Mucosa of descending colon (tissue), 3 donors: Measurements from ENCODE around the gene CD53. TPM values are rescaled to one million over a fixed set of nuclear protein-coding genes. Genes with fewer than 3 reads are reported as not detected.

Experiments
- ATAC-seq: fragments of 200-7000 bp; cut with Tn5 transposase; one replicate; pipeline ENCODE4 v1.9.1; 2020; ENCODE audit warnings: mild to moderate bottlenecking, moderate library complexity
- DNase-seq, 3 donors: peaks; one replicate each; pipeline ENCODE4 v3.0.0-alpha.2; 2020
- H3K36me3 ChIP-seq: fragments of 200-600 bp; one replicate; pipeline ENCODE4 v1.8.0; 2021; ENCODE audit warnings: low read depth, mild to moderate bottlenecking
- H3K4me1 ChIP-seq: fragments of 200-600 bp; one replicate; pipeline ENCODE4 v1.8.0; 2021; ENCODE audit warnings: low read depth, mild to moderate bottlenecking
- H3K4me3 ChIP-seq: fragments of 200-600 bp; one replicate; pipeline ENCODE4 v1.8.0; 2021; ENCODE audit warnings: mild to moderate bottlenecking
- H3K9me3 ChIP-seq: fragments of 200-600 bp; one replicate; pipeline ENCODE4 v1.8.0; 2021; ENCODE audit warnings: mild to moderate bottlenecking
- intact Hi-C, 2 donors: fragments of 100-400 bp; cut with DNase I in 1 of 2; cut with micrococcal nuclease in 1 of 2; formaldehyde crosslinking; loops; one replicate each; pipeline versions ENCODE4 v1.11.0 to v1.11.1; 2022; cut with DNase I, micrococcal nuclease
- total RNA-seq, 3 donors: library from RNA; stranded (reverse); fragmentation: NEBNext Ultra II Directional in 2 of 3; extraction: Animal tissue kit (Norgen Biotek cat#: 25700) in 2 of 3; gene quantifications; one replicate each; pipeline versions ENCODE4 v1.2.1 to v1.2.4, GENCODE V29; 2021 to 2023
- TF ChIP-seq, protein P1 (sequence below): fragments of 200-600 bp; IDR thresholded peaks from one replicate; pipeline ENCODE4 v1.8.0; 2022; ENCODE audit warnings: antibody characterized with exemption, mild to moderate bottlenecking
- donor health status: DM: no; HTN: no; CAD: no; lungs with moderate emphysema.
- donor health status: DM: no; HTN: no; CAD: no.
- donor health status: DM: no; HTN: yes; CAD: no.

The CD53 gene
- total RNA-seq, 3 donors from 2014 or later, result 10.3 to 32.8 (median 28.2) TPM

DNA sequence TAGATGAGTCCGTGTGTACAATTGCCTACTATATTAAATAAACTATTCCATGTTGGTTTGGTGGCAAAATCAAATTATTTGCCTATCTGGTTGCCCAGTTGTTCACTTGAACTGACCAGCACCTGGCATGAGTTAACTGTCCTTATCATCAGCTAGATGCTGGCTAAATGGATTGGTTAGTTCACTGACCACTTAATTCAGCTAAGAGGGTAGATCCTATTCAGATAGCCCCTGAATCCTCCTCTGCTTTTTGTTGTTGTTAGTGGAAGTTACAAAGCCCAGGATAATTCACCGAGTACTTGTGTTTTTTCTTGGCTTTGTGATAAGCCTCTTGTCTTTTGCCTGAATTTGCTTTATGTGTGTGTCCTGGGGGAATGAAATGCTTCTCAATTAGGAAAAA lies 22.8 kb upstream of the CD53 start:
- no peak for DNase-seq
- ATAC-seq, result no peak
- intact Hi-C loops, result no loop called here

DNA sequence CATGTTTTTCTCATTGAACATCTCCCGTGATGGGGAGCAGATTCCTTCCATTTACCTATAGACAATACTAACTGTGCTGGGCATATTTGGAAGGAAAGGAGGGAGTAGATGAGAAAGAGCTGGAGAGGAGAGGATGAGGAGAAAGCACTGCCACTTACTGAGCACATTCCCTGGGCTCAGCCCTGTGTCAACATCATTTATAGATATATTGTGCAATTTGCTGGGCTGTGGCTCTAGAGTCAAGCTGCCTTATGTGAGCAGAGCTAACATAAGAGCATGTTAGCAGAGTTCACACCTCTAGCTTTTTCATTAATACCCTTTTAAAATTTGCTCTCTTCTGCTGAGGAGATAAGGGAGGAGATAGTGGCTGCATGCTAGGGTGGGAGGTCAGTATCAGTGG lies 22.3 kb upstream of the CD53 start:
- DNase-seq (no peak), ATAC-seq (peak; percentile 43)
- TF ChIP-seq, protein P1, sequence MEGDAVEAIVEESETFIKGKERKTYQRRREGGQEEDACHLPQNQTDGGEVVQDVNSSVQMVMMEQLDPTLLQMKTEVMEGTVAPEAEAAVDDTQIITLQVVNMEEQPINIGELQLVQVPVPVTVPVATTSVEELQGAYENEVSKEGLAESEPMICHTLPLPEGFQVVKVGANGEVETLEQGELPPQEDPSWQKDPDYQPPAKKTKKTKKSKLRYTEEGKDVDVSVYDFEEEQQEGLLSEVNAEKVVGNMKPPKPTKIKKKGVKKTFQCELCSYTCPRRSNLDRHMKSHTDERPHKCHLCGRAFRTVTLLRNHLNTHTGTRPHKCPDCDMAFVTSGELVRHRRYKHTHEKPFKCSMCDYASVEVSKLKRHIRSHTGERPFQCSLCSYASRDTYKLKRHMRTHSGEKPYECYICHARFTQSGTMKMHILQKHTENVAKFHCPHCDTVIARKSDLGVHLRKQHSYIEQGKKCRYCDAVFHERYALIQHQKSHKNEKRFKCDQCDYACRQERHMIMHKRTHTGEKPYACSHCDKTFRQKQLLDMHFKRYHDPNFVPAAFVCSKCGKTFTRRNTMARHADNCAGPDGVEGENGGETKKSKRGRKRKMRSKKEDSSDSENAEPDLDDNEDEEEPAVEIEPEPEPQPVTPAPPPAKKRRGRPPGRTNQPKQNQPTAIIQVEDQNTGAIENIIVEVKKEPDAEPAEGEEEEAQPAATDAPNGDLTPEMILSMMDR, result no peak
- H3K4me1 ChIP-seq, result no peaks in the 10 kb centered on the region
- no peaks in the 10 kb centered on the region for H3K9me3 ChIP-seq
- intact Hi-C loops, result no loop called here
- H3K4me3 ChIP-seq, result no peak overlapping the region
- H3K36me3 ChIP-seq, result no peaks in the 10 kb centered on the region

More for the DNA sequence above, 22.8 kb upstream of the CD53 start:
- Histone ChIP-seq H3K36me3 (no peaks in the 10 kb centered on the region), H3K4me1 (no peaks in the 10 kb centered on the region), H3K9me3 (no peaks in the 10 kb centered on the region), H3K4me3 (no peak overlapping the region)
- TF ChIP-seq, protein P1, result no peak

DNA sequence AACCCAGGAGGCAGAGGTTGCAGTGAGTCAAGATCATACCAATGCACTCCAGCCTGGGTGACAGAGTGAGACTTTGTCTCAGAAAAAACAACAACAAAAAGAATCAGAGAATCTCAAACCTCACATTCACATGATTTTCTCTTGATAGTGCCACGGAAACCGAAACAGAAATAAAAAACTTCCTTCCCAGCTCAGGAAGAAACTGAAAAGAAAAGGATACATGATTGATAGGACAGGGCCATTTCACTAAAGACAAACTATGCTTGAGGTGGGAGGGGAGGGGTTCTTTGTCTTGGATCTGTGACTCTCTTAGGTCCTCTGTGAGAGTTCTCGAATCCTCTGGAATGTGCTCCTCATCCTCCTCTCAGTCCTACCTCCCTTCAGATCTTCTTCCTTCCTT lies 19.8 kb upstream of the CD53 start:
- Histone ChIP-seq H3K36me3 (no peaks in the 10 kb centered on the region), H3K4me3 (no peak overlapping the region), H3K9me3 (no peaks in the 10 kb centered on the region), H3K4me1 (no peaks in the 10 kb centered on the region)
- TF ChIP-seq, protein P1, result no peak
- intact Hi-C loops, result no loop called here
- DNase-seq, result no peak
- no peak for ATAC-seq

DNA sequence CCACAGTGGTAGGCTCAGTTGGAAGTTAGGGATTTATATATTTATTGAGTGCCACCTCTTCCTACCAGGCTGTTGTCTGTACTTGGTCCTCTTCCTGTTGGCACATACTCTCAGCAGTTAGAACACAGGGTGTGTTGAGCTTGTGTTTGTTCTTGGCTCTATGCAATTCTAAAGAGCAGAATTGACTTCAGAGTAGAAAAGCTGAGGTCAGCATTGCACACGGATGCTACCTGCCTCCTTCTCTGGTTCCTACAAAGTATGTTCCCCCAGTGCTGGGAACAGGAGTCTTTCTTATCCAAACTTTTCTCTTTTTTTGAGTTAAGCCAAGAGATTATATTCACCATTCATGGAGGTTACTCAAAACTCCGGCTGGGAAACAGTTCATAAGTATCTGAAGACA lies 16.5 kb upstream of the CD53 start:
- Histone ChIP-seq H3K4me1 (no peaks in the 10 kb centered on the region), H3K4me3 (no peak overlapping the region), H3K36me3 (no peaks in the 10 kb centered on the region), H3K9me3 (no peaks in the 10 kb centered on the region)
- ATAC-seq, result no peak
- TF ChIP-seq, protein P1, result no peak
- intact Hi-C loops, result no loop called here
- DNase-seq, result no peak

DNA sequence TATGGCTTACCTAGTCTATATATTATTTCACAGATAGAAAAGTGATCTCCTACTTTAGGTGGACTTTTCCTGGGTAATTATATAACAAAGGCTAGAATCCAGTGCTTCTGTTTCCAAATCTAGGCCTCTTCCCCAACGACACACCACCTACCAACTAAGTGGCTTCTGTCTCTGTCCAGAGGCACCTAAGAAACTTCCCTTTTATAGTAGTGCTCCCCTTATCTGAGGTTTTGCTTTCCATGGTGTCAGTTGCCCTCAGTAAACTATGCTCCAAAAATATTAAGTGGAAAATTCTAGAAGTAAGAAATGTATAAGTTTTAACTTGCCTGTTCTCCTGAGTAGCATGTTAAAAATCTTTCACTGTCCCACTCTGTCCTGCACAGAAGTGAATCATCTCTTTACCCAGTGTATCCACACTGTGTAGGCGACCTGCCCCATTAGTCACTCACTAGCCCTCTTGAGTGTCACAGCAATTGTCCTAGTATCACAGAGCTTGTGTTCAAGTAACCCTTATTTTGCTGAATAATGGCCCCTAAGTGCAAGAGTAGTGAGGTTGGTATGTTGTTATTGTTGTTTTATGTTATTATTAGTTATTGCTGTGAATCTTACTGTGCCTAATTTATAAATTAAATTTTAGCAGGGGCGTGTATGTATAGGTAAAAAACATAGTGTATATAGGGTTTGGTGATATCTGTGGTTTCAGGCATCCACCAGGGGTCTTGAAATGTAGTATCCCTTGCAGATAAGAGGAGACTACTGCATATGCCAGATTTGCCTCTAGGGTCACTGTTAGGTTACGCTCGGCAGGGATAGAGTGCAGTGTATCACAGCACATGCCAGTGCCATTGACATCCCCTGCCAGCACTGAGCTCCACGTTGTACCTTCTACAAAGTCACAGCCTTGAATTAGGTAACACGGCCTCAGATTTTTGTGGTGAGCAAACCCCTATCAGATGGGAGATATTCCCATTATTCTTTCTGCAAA lies 14.7 kb upstream of the CD53 start:
- no peak for DNase-seq
- intact Hi-C loops, result no loop called here
- ATAC-seq, result no peak
- no peak overlapping the region for H3K4me3 ChIP-seq
- no peaks in the 10 kb centered on the region for H3K4me1 ChIP-seq
- H3K36me3 ChIP-seq, result no peaks in the 10 kb centered on the region
- TF ChIP-seq, protein P1, result no peak
- H3K9me3 ChIP-seq, result no peaks in the 10 kb centered on the region
